Omental fat pad (tissue), 4 donors: ENCODE results near the gene SOX5. TPM values are rescaled to one million over a fixed set of nuclear protein-coding genes. Genes with fewer than 3 reads are reported as not detected.

ENCODE experiments used
- ATAC-seq: fragments of 150-250 bp; one replicate; pipeline ENCODE4 v1.9.1; 2016; ENCODE audit warnings: mild to moderate bottlenecking, moderate library complexity; ENCODE audit not compliant: low FRiP score
- DNase-seq: peaks from one replicate; pipeline ENCODE4 v3.0.0-alpha.2; 2019; ENCODE audit warnings: low spot score
- CTCF ChIP-seq, 3 donors: fragments of 450-650 bp; IDR thresholded peaks; one replicate each; pipeline ENCODE4 v1.5.1; 2016 to 2017; ENCODE audit warnings: antibody characterized with exemption in 3 of 3, mild to moderate bottlenecking in 3 of 3, moderate library complexity in 2 of 3
- total RNA-seq, 4 donors: library from RNA; depleted of rRNA; stranded (reverse); fragments of >200 nt; gene quantifications; one replicate each; pipeline ENCODE4 v1.1.0, GENCODE V29; 2016

The SOX5 gene
- total RNA-seq, 4 donors from 2014 or later = 22.1 to 67.6 (median 34.6) TPM

GRCh38 chr12:23911574-23911973 is 37.9 kb downstream of the SOX5 start:
- ATAC-seq = no peak
- no peak for DNase-seq
- TF ChIP-seq CTCF (IDR thresholded peaks at IDR 0.05) = no peak

- ATAC-seq = no peak
- no peak for TF ChIP-seq CTCF (IDR thresholded peaks at IDR 0.05)
- no peak for DNase-seq
These were observed 39.9 kb downstream of the SOX5 start for GRCh38 chr12:23909551-23909950.

- no peak for ATAC-seq
- no peak for TF ChIP-seq CTCF (IDR thresholded peaks at IDR 0.05)
- no peak for DNase-seq
These were observed 43.1 kb downstream of the SOX5 start for GRCh38 chr12:23906329-23906728.

- TF ChIP-seq CTCF (IDR thresholded peaks at IDR 0.05) = no peak
- DNase-seq (no peak), ATAC-seq (no peak)
These were observed 50.0 kb downstream of the SOX5 start for GRCh38 chr12:23899434-23899833.

- DNase-seq (no peak), ATAC-seq (no peak)
- no peak for TF ChIP-seq CTCF (IDR thresholded peaks at IDR 0.05)
These were observed 51.3 kb downstream of the SOX5 start for GRCh38 chr12:23898121-23898520.

GRCh38 chr12:23895792-23896218 is 53.7 kb downstream of the SOX5 start:
- no peak for DNase-seq
- no peak for TF ChIP-seq CTCF (IDR thresholded peaks at IDR 0.05)

GRCh38 chr12:23893611-23894010 is 55.9 kb downstream of the SOX5 start:
- no peak for TF ChIP-seq CTCF (IDR thresholded peaks at IDR 0.05)
- DNase-seq = no peak
- ATAC-seq = no peak

More at GRCh38 chr12:23895792-23896218, 53.7 kb downstream of the SOX5 start:
- ATAC-seq = no peak
